ENCODE results near the gene COL6A1. TPM values are rescaled to one million over a fixed set of nuclear protein-coding genes. Genes with fewer than 3 reads are reported as not detected.

Gene COL6A1
- total RNA-seq, 1 experiment from 2014 or later: 193 TPM

DNA sequence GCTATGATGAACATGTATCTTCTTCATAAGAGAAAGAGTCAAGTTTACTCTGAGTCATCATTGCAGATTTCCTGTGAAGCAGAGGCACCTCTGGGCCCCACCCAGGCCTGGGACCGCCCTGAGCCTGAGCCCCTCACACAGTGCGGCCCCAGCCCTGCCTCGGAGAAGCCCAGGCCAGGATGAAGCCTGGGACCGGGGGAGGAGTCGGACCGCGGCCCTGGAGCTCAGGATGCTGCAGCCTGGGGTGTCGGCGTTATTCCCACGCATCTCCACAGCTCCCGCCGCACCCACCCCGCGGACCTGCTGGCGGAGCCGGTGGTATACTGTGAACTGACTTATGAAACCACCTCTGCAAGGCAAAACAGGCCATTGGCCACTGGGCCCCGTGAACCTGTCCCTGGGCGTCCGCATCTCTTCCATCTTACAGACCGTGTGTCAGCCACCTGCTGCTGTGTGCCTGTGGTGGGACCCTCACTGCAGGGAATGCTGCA is 2.4 kb upstream of the COL6A1 start:
- H3K9me3 ChIP-seq (ENCODE audit: control insufficient read depth, low read depth, low read length): no peaks in the 10 kb centered on the region
- no peak overlapping the region for H4K91ac ChIP-seq (ENCODE audit: insufficient read length, low read depth, low read length)
- H2BK20ac ChIP-seq (ENCODE audit: low read depth, low read length, poor library complexity, severe bottlenecking): no peak overlapping the region
- no peaks in the 10 kb centered on the region; the same call in 1 of the 2 replicates for H3K4me1 ChIP-seq (ENCODE audit: insufficient read depth, low read length)
- Mint-ChIP-seq H3K4me3 (peak overlapping the region in 1 of 2 experiments; percentile 41; a peak in 1 of 5 replicates), H3K36me3 (ENCODE audit: insufficient read depth in 1 of 3, low read depth in 3 of 3) (peaks cover 0 to 4% (median under 1%) of the 10 kb centered on the region in 3 experiments; a peak in 4 of 7 replicates), H3K4me1 (peaks cover 21 to 25% of the 10 kb centered on the region in 2 experiments), H3K9me3 (no peaks in the 10 kb centered on the region; a peak in 1 of 5 replicates), H3K27me3 (ENCODE audit: low read depth) (peaks cover 5% of the 10 kb centered on the region), H3K27ac (no peak overlapping the region)
- no peak overlapping the region for H3K18ac ChIP-seq (ENCODE audit: insufficient read length, low read depth, low read length)
- no peak overlapping the region for H3T11ph ChIP-seq (ENCODE audit: low read length)
- no peak overlapping the region for H3K14ac ChIP-seq (ENCODE audit: insufficient read depth, low read length)
- H3K4ac ChIP-seq (ENCODE audit: low read depth, low read length): no peak overlapping the region
- H3K79me1 ChIP-seq (ENCODE audit: insufficient read depth, low read depth, low read length, poor library complexity, severe bottlenecking): no peaks in the 10 kb centered on the region
- TF ChIP-seq CTCF (conservative IDR thresholded peaks at IDR 0.05): no peak
- WGBS (ENCODE audit: extremely low coverage, insufficient read length, low lambda C conversion rate): no CpG with 5 or more reads among the region's 20 CpGs
- H3K23me2 ChIP-seq (ENCODE audit: insufficient read length, low read depth, low read length, poor library complexity, severe bottlenecking): peaks cover 31% of the 10 kb centered on the region
- no peak overlapping the region for H3K23ac ChIP-seq (ENCODE audit: insufficient read length, low read depth, low read length)
- H2BK15ac ChIP-seq (ENCODE audit: low read depth, low read length): no peak overlapping the region
- no peak overlapping the region for H4K5ac ChIP-seq (ENCODE audit: insufficient read length, low read depth, low read length)
- no peak overlapping the region for H3K56ac ChIP-seq (ENCODE audit: insufficient read length, low read depth, low read length)
- no peak overlapping the region for H3K4me2 ChIP-seq (ENCODE audit: insufficient read depth, insufficient read length, low read length)
- no peak overlapping the region for H2BK12ac ChIP-seq (ENCODE audit: insufficient read length, low read depth, low read length)
- H3K27me3 ChIP-seq (ENCODE audit: insufficient read depth, low read length): no peaks in the 10 kb centered on the region; the same call in 1 of the 2 replicates
- no peak overlapping the region for H2AFZ ChIP-seq (ENCODE audit: low read length)
- H2AK5ac ChIP-seq (ENCODE audit: insufficient read length, low read length): no peak overlapping the region
- H2BK120ac ChIP-seq (ENCODE audit: low read depth, low read length, poor library complexity, severe bottlenecking): no peak overlapping the region
- H4K20me1 ChIP-seq (ENCODE audit: control insufficient read depth, insufficient read depth, insufficient read length): no peaks in the 10 kb centered on the region
- H3K9ac ChIP-seq (ENCODE audit: extremely low read depth, insufficient read length, low read length): no peak overlapping the region
- DNase-seq: peak; percentile 38
- H4K8ac ChIP-seq (replicated peaks; ENCODE audit: insufficient read length, low read depth, low read length): no peak overlapping the region
- H2BK5ac ChIP-seq (ENCODE audit: insufficient read length, low read length): no peak overlapping the region
- H3K27ac ChIP-seq (ENCODE audit: insufficient read length, low read depth, low read length): no peak overlapping the region
- no peaks in the 10 kb centered on the region for H3K79me2 ChIP-seq (ENCODE audit: insufficient read depth, low read length)
